Lung (tissue), 12 donors: Measurements from ENCODE around the gene TRPM2. TPM values are rescaled to one million over a fixed set of nuclear protein-coding genes. Genes with fewer than 3 reads are reported as not detected.

Experiments
- ATAC-seq: fragments of 200-7000 bp; cut with Tn5 transposase; one replicate; pipeline ENCODE4 v1.9.1; 2020; ENCODE audit warnings: moderate number of reproducible peaks; ENCODE audit not compliant: insufficient read depth, low FRiP score
- DNase-seq, 3 donors: peaks; one replicate each; pipeline ENCODE4 v3.0.0-alpha.2; 2013 to 2017
- H3K27ac ChIP-seq, 2 donors: one replicate each; pipeline ENCODE4 v1.5.1; 2013; ENCODE audit warnings: mild to moderate bottlenecking in 2 of 2, moderate library complexity in 2 of 2, control low read depth in 1 of 2, inconsistent platforms in 1 of 2, low read depth in 1 of 2, low read length in 1 of 2
- H3K27me3 ChIP-seq, 3 donors: one replicate each; pipeline ENCODE4 v1.5.1; 2013; ENCODE audit warnings: low read length in 2 of 3; ENCODE audit not compliant: control insufficient read depth in 3 of 3, insufficient read depth in 3 of 3
- H3K36me3 ChIP-seq, 4 donors: one replicate each; pipeline ENCODE4 v1.5.1; 2013; ENCODE audit warnings: low read length in 4 of 4, mild to moderate bottlenecking in 1 of 4, moderate library complexity in 1 of 4; ENCODE audit not compliant: control insufficient read depth in 4 of 4, insufficient read depth in 4 of 4
- H3K4me1 ChIP-seq, 5 donors: one replicate each; pipeline ENCODE4 v1.5.1; 2013; ENCODE audit warnings: low read length in 5 of 5, mild to moderate bottlenecking in 2 of 5, moderate library complexity in 1 of 5; ENCODE audit not compliant: control insufficient read depth in 5 of 5, insufficient read depth in 5 of 5
- H3K4me3 ChIP-seq: one replicate; pipeline ENCODE4 v1.5.1; 2013; ENCODE audit warnings: mild to moderate bottlenecking, control low read depth, moderate library complexity
- H3K9ac ChIP-seq, 2 donors: one replicate each; pipeline ENCODE4 v1.5.1; 2013; ENCODE audit warnings: low read length in 2 of 2, control low read depth in 1 of 2; ENCODE audit not compliant: insufficient read depth in 1 of 2
- H3K9me3 ChIP-seq, 4 donors: one replicate each; pipeline ENCODE4 v1.5.1; 2013; ENCODE audit warnings: low read length in 3 of 4, mild to moderate bottlenecking in 1 of 4, moderate library complexity in 1 of 4; ENCODE audit not compliant: control insufficient read depth in 4 of 4, insufficient read depth in 3 of 4
- WGBS, 2 donors: extraction: QIAGEN DNeasy Blood & Tissue Kit; methylation state at CpG; one replicate each; pipeline ENCODE4 v1.1.7; 2013; 5-methylcytosine and 5-hydroxymethylcytosine counted together
- polyA plus RNA-seq, 2 donors: library from polyadenylated mRNA; stranded (reverse); fragments of 200-250 nt; gene quantifications; one replicate each; pipeline ENCODE4 v1.2.1, GENCODE V29; 2013
- total RNA-seq, 2 donors: library from RNA; depleted of rRNA in 1 of 2; stranded (reverse); fragments of >200 nt in 1 of 2; gene quantifications; one replicate each; pipeline ENCODE4 v1.2.1, GENCODE V29; 2014 to 2021
- TF ChIP-seq, protein P1 (sequence below): IDR thresholded peaks from 2 replicates; pipeline ENCODE4 v1.5.1; 2012; ENCODE audit warnings: mild to moderate bottlenecking; ENCODE audit errors: control extremely low read depth, extremely low read depth
- donor health status: control.
- donor health status: control.
- donor health status: Bipolar disorder and iron deficiency.
- donor health status: healthy.
- donor health status: DM: yes; HTN: yes; CAD: no.

The TRPM2 gene
- total and polyA plus RNA-seq, 4 donors, result 5.9 to 26.2 (median 10.3) TPM

DNA sequence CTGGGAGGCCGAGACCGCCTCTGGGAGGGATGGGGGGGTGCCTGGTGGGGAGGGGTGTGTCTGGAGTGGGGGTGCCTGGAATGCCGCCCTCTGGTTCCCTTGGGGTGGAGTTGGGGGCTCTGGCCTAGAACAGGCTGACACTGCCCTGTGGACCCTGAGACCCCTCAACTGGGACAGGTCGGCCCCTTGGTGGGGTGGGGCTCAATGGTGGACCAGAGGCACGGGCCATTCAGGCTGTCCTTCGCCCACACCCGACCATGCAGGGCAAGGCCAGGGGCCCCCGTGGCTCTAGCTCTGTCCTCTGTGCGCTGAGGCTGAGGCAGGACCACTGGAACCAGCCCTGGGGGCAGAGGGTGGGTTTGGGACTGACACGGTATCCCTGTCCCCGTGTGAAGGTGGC lies 38.9 kb upstream of the TRPM2 start:
- H3K27me3 ChIP-seq, result no peaks in the 10 kb centered on the region
- DNase-seq, result no peak
- no peak overlapping the region for H3K9ac ChIP-seq
- TF ChIP-seq, protein P1, sequence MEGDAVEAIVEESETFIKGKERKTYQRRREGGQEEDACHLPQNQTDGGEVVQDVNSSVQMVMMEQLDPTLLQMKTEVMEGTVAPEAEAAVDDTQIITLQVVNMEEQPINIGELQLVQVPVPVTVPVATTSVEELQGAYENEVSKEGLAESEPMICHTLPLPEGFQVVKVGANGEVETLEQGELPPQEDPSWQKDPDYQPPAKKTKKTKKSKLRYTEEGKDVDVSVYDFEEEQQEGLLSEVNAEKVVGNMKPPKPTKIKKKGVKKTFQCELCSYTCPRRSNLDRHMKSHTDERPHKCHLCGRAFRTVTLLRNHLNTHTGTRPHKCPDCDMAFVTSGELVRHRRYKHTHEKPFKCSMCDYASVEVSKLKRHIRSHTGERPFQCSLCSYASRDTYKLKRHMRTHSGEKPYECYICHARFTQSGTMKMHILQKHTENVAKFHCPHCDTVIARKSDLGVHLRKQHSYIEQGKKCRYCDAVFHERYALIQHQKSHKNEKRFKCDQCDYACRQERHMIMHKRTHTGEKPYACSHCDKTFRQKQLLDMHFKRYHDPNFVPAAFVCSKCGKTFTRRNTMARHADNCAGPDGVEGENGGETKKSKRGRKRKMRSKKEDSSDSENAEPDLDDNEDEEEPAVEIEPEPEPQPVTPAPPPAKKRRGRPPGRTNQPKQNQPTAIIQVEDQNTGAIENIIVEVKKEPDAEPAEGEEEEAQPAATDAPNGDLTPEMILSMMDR, result no peak
- peaks cover 0 to 3% (median 0%) of the 10 kb centered on the region in 4 donors for H3K9me3 ChIP-seq
- ATAC-seq, result no peak
- no peak overlapping the region for H3K4me3 ChIP-seq
- peaks cover 0 to 15% (median 5%) of the 10 kb centered on the region in 5 donors for H3K4me1 ChIP-seq
- no peak overlapping the region for H3K27ac ChIP-seq
- WGBS, 2 donors, result 94 to 96% methylated on average over 10 to 11 of the region's 11 CpGs
- peaks cover 3 to 89% (median 26%) of the 10 kb centered on the region in 4 donors for H3K36me3 ChIP-seq

DNA sequence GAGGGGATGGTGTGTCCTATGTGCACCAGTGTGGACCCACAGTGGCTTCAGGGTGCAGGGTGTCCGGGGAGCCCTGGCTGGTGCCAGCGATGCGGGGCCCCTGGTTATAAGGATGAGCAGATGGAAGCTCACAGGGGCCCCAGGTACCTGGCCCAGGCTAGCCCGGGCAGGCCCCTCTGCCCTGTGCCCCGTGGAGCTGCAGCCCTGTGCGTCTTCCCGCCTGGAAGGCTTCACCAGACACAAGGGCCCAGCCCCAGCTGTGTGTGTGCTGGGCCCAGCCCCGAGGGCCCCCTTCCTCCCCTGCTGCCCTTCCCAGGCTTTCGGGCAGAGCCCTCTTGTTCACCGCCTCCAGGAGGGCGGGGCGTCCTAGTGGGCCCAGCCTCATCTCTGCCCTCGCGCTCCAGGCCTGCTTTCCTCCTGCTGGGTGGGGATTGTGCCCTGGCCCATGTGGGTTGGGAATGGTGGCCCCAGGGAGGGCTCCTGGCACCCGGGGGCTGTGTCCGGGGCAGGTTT lies 37.7 kb upstream of the TRPM2 start:
- H3K4me1 ChIP-seq, result peaks cover 0 to 14% (median 5%) of the 10 kb centered on the region in 5 donors
- no peak overlapping the region for H3K4me3 ChIP-seq
- peaks cover 0 to 3% (median 0%) of the 10 kb centered on the region in 4 donors for H3K9me3 ChIP-seq
- WGBS, 2 donors, result 89 to 90% methylated on average over 12 to 16 of the region's 16 CpGs
- ATAC-seq (no peak), DNase-seq (no peak)
- H3K9ac ChIP-seq, result no peak overlapping the region
- H3K36me3 ChIP-seq, result peaks cover 3 to 87% (median 26%) of the 10 kb centered on the region in 4 donors
- TF ChIP-seq, protein P1, result no peak
- no peak overlapping the region for H3K27ac ChIP-seq
- H3K27me3 ChIP-seq, result no peaks in the 10 kb centered on the region

DNA sequence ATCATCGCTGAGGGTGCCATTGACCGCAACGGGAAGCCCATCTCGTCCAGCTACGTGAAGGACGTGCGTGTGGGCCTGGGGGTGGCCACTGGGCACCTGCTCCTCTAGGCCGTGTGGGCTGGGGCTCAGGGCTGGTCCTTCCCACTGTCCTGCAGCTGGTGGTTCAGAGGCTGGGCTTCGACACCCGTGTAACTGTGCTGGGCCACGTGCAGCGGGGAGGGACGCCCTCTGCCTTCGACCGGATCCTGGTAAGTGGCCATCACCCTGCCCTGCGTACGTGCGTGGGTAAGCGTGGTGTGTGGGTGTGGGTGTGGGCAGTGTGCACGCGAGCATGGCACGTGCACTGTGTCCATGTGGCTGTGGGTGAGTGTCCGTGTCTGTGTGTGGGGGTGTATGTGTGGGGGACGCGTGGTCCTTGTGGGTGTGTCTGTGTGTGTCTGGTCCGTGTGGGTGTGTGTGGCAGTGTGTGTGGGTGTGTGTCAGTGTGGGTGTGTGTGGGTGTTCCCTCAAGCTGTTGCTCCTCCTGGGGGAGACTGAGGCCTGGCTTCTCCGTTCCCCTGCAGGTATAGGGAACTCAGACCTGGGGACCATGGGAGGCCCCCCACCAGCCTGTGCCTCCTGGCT lies 37.0 kb upstream of the TRPM2 start:
- Histone ChIP-seq H3K9me3 (peaks cover 0 to 1% (median 0%) of the 10 kb centered on the region in 4 donors), H3K4me1 (peaks cover 0 to 8% (median 0%) of the 10 kb centered on the region in 5 donors), H3K27me3 (no peaks in the 10 kb centered on the region), H3K36me3 (peaks cover 3 to 85% (median 20%) of the 10 kb centered on the region in 4 donors), H3K4me3 (no peak overlapping the region), H3K27ac (no peak overlapping the region), H3K9ac (no peak overlapping the region)
- TF ChIP-seq, protein P1, result no peak
- 95 to 97% methylated on average over 27 of the region's 27 CpGs for WGBS, 2 donors
- no peak for ATAC-seq
- DNase-seq, result no peak
